Measurements from ENCODE around the gene PPM1G. TPM values are rescaled to one million over a fixed set of nuclear protein-coding genes. Genes with fewer than 3 reads are reported as not detected.

PPM1G gene
- total RNA-seq, 1 donor from 2014 or later: 95.3 TPM

- Mint-ChIP-seq H3K27me3 (no peaks in the 10 kb centered on the region), H3K4me1 (ENCODE audit: unreplicated experiment) (peaks cover 9% of the 10 kb centered on the region), H3K36me3 (peaks cover 8% of the 10 kb centered on the region), H3K27ac (no peak overlapping the region), H3K9me3 (no peaks in the 10 kb centered on the region), H3K4me3 (no peak overlapping the region)
- TF ChIP-seq CTCF (conservative IDR thresholded peaks at IDR 0.05): no peak
- no peak for DNase-seq (ENCODE audit: extremely low spot score, unreplicated experiment)
Observed at GRCh38 chr2:27347641-27348040, 61.8 kb downstream of the PPM1G start.

- Mint-ChIP-seq H3K9me3 (no peaks in the 10 kb centered on the region), H3K4me1 (ENCODE audit: unreplicated experiment) (no peaks in the 10 kb centered on the region), H3K4me3 (no peak overlapping the region), H3K27ac (no peak overlapping the region), H3K36me3 (peaks cover 15% of the 10 kb centered on the region), H3K27me3 (no peaks in the 10 kb centered on the region)
- DNase-seq (ENCODE audit: extremely low spot score, unreplicated experiment): no peak
- TF ChIP-seq CTCF (conservative IDR thresholded peaks at IDR 0.05): no peak
Observed at GRCh38 chr2:27336173-27336572, 73.2 kb downstream of the PPM1G start.

GRCh38 chr2:27335311-27335710 lies 74.1 kb downstream of the PPM1G start:
- no peaks in the 10 kb centered on the region for H3K4me1 Mint-ChIP-seq (ENCODE audit: unreplicated experiment)
- H3K36me3 Mint-ChIP-seq: peaks cover 15% of the 10 kb centered on the region
- no peak overlapping the region for H3K4me3 Mint-ChIP-seq
- DNase-seq (ENCODE audit: extremely low spot score, unreplicated experiment): no peak
- no peaks in the 10 kb centered on the region for H3K9me3 Mint-ChIP-seq
- TF ChIP-seq CTCF (conservative IDR thresholded peaks at IDR 0.05): no peak
- H3K27ac Mint-ChIP-seq: no peak overlapping the region
- H3K27me3 Mint-ChIP-seq: no peaks in the 10 kb centered on the region

Other genes starting within 250 kb of the PPM1G start
- 97.4 and 103 TPM in 2 replicates for gene ATRAID, start 197.6 kb downstream of the PPM1G start, total RNA-seq (ENCODE audit: low replicate concordance)
- 63.6 and 76.3 TPM in 2 replicates for gene SLC5A6, start 197.3 kb downstream of the PPM1G start, total RNA-seq (ENCODE audit: low replicate concordance)
- gene CAD, start 192.2 kb downstream of the PPM1G start, total RNA-seq (ENCODE audit: low replicate concordance): 51.6 and 85.1 TPM in 2 replicates
- 0.19 and 0.53 TPM in 2 replicates for gene SLC30A3, start 146.5 kb downstream of the PPM1G start, total RNA-seq (ENCODE audit: low replicate concordance)
- not detected in 2 replicates for gene DNAJC5G, start 134.2 kb downstream of the PPM1G start, total RNA-seq (ENCODE audit: low replicate concordance)
- gene TRIM54, start 127.2 kb downstream of the PPM1G start, total RNA-seq (ENCODE audit: low replicate concordance): not detected in 2 replicates
- gene UCN, start 101.1 kb downstream of the PPM1G start, total RNA-seq (ENCODE audit: low replicate concordance): 0.74 and 4.1 TPM in 2 replicates
- 48.9 and 62.4 TPM in 2 replicates for gene MPV17, start 86.5 kb downstream of the PPM1G start, total RNA-seq (ENCODE audit: low replicate concordance)
- gene GTF3C2, start 52.8 kb downstream of the PPM1G start, total RNA-seq (ENCODE audit: low replicate concordance): 74.2 and 76.5 TPM in 2 replicates
- 43.9 and 56.0 TPM in 2 replicates for gene EIF2B4, start 39.3 kb downstream of the PPM1G start, total RNA-seq (ENCODE audit: low replicate concordance)
- 74.7 and 94.3 TPM in 2 replicates for gene SNX17, start 39.0 kb downstream of the PPM1G start, total RNA-seq (ENCODE audit: low replicate concordance)
- 25.3 and 25.9 TPM in 2 replicates for gene ZNF513, start 28.9 kb downstream of the PPM1G start, total RNA-seq (ENCODE audit: low replicate concordance)
- gene NRBP1, start 19.0 kb upstream of the PPM1G start, total RNA-seq (ENCODE audit: low replicate concordance): 96.7 and 105 TPM in 2 replicates
- 12.4 and 23.9 TPM in 2 replicates for gene KRTCAP3, start 32.8 kb upstream of the PPM1G start, total RNA-seq (ENCODE audit: low replicate concordance)
- 17.5 and 54.1 TPM in 2 replicates for gene IFT172, start 80.2 kb upstream of the PPM1G start, total RNA-seq (ENCODE audit: low replicate concordance)
- 3.9 and 11.7 TPM in 2 replicates for gene FNDC4, start 85.6 kb upstream of the PPM1G start, total RNA-seq (ENCODE audit: low replicate concordance)
- 0.65 and 2.2 TPM in 2 replicates for gene GCKR, start 87.2 kb upstream of the PPM1G start, total RNA-seq (ENCODE audit: low replicate concordance)
- 35.2 and 64.7 TPM in 2 replicates for gene ZNF512, start 173.5 kb upstream of the PPM1G start, total RNA-seq (ENCODE audit: low replicate concordance)
- 5.5 and 5.6 TPM in 2 replicates for gene CCDC121, start 219.4 kb upstream of the PPM1G start, total RNA-seq (ENCODE audit: low replicate concordance)
- gene GPN1, start 219.5 kb upstream of the PPM1G start, total RNA-seq (ENCODE audit: low replicate concordance): 32.5 and 39.0 TPM in 2 replicates